Stromal cell of bone marrow (primary cell): ENCODE data around the gene GALP.
"Not testable (repeated sequence)": the region's sequence is repeated elsewhere in the genome, so short reads cannot be mapped to it uniquely, and the experiment has no call there.

Source experiments
- DNase-seq: peaks from one replicate; pipeline ENCODE4 v3.0.0-alpha.2; 2012; ENCODE audit warnings: low read depth

Gene GALP

DNA sequence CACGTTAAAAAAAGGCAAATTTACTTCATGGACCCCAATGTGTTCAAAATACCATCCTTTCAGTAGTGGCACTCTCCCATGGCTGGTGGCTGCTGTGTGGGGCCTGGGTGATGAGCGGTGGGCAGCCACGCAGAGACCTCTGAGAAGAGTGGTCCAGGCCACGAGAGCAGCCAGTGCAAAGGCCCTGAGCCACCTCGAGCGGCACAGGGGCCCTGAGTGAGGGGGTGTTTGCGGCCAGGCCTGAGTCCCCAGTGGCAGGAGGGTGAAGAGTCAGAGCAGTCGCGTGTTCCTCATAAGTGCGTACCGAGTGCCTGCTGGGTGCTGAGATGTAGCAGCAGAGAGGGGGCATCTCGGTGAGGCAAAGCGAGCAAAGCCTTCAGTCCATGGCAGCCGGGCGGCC, 27.7 kb upstream of the GALP start:
- DNase-seq, result no peak

DNA sequence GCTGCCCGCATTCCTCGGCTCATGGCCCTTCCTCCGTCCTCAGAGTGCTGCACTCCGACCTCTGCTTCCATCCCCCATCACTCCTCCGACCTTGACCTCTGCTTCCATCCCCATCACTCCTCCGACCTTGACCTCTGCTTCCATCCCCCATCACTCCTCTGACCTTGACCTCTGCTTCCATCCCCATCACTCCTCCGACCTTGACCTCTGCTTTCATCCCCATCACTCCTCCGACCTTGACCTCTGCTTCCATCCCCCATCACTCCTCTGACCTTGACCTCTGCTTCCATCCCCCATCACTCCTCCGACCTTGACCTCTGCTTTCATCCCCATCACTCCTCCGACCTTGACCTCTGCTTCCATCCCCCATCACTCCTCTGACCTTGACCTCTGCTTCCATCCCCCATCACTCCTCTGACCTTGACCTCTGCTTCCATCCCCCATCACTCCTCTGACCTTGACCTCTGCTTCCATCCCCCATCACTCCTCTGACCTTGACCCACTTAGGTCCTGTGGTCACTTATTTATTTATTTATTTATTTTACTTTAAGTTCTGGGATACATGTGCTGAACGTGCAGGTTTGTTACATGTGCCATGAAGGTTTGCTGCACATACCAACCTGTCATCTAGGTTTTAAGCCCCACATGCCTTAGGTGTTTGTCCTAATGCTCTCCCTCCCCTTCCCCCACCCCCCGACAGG, 26.7 kb upstream of the GALP start:
- not testable (repeated sequence) for DNase-seq

DNA sequence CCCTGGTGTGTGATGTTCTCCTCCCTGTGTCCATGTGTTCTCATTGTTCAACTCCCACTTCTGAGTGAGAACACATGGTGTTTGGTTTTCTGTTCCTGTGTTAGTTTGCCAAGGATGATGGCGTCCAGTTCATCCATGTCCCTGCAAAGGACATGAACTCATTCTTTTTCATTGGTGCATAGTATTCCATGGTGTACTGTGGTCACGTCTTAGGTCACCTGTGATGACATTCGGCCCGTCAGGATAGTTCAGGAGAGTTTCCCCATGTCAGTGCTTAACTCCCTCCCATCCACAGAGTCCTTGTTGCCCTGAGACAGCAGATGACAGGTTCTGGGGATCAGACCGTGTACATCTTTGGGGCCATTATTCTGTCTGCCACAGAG, 26.2 kb upstream of the GALP start:
- no peak for DNase-seq

DNA sequence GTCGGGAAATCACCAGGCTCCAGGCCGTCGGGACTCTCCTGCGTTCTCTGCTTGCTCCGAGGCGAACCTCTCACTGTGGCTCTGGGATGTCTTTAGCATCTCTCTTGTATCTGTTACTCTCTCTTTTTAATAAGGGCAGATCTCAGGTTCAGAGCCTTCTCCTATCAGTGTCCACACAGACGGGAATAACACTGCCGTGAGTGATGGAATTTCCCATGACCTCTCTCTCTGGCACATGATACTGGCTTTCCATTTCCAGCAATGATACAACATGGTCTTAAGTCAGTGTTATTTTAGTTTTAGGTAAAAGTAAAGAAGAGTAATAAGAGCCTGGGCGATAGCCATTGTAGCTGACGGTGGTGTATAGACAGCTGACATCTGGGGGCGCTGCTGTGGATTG, 25.4 kb upstream of the GALP start:
- no peak for DNase-seq

DNA sequence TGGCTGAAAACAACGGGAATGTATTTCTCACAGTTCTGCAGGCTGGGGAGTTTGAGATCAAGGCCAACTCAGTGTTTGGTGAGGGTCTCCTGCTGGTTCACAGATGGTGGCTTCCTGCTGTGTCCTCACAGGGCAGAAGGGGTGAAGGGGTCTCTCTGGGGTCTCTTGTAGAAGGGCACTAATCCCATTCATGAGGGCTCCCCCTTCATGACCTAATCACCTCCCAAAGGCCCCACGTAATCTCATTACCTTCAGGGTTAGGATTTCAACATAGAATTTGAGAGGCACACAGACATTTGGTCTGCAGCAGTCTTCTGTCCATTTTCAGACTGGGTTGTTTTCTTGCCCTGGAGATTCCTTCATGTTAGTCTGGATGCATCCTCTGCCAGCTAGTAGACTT, 23.2 kb upstream of the GALP start:
- no peak for DNase-seq

DNA sequence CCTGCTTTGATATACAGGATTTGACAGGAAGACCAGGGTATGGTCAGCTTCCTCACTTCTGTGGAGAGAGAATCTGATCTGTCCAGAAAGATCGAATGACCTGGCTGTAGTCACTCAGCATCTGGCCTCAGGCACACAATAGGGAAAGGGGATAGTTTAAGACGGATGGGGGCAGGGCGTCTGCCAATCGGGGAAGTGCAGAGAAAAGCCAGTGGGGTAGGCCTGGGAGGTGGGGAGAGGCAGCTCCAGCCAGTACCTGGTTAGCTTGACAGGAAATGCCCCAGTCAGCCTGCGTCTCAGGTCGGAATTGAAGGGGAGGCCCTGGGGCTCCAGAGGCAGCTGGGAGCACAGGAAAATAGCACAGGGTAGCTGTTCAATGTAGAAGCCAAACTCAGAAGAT, 22.3 kb upstream of the GALP start:
- DNase-seq, result no peak

DNA sequence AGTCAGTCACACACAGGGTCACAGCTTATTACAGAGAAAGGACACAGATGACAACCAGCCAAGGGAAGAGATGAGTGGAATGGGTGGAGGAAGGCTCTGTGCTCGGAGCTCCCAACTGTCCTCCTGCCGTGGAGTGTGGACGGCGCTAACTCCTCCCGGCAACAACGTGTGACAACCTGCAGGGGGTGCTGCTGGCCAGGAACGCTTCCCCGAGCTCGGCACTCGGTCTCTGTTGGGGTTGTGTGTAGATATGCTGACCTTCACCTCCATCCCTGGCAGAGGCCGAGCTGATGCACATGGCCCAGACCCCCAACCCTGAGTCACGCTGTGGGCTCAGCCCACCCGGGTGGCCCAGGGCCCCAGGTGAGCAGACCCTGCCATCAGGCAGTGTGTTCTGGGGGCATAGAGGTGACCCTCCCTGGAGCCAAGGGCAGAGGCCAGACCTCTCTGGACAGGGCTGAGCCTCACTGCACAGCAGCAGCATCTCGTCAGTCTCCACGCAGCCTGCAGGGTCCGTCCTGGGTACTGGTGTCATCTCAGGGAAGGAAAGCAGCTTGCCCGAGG, 20.6 kb upstream of the GALP start:
- DNase-seq, result no peak

DNA sequence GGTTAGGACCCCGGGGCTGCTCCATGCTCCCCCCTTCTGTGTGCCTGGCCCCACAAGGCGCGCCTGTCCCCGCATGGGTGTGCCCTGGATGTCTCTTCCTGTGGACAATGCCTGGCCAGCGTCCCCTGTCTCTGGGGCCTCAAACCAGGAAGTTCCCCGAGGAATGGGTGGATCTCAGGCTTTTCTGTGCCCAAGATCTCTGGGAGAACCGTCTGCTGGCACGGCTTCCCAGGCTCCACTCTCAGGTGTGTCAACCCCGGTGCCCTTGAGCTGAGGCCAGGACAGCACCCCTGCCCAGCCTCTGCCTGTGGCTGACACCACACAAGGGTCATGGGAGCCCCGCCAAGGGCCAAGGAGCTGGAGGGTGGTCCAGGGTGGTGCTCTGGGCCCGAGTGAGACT, 19.0 kb upstream of the GALP start:
- no peak for DNase-seq

DNA sequence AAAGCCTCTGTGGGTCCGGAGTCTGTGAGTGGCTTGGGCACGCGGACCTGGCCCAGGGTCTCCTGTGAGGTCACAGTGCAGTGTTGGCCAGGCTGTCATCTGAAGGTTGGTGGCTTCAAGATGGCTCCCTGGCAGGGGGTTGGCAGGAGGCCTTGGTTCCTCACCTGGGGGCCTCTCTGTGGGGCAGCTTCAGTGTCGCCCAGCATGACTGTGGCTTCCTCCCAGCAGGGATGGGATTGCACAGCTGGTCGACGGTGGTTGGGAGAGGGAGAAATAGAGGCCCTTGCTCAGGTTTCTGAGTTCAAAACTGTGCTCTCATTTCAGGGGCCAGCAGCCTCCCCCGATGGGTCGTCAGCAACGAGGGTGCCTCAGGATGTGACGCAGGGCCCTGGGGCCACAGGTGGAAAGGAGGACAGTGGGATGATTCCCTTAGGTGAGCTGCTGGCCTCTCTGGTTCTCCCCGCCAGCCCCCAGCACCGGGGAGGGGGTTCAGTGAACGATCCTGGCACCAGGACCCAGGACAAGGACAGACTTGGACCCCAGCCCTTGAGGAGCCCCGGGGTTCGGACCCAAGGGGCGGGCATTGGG, 17.5 kb upstream of the GALP start:
- no peak for DNase-seq

DNA sequence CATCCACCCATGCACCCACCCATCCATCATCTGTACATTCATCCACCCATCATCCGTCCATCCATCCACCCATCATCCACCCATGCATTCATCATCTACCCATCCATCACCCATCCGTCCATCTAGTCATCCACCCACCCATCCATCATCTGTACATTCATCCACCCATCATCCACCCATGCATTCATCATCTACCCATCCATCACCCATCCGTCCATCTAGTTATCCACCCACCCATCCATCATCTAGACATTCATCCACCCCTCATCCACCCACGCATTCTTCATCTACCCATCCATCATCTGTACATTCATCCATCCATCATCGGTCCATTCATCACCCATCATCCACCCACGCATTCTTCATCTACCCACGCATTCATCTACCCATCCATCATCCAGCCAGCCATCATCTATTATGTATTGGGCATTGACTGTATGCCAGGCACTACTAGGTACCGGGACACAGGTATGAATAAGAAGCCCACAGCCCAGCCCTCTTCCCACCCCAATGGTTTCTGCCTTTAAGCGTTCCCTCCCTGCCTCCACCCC, 16.7 kb upstream of the GALP start:
- no peak for DNase-seq

DNA sequence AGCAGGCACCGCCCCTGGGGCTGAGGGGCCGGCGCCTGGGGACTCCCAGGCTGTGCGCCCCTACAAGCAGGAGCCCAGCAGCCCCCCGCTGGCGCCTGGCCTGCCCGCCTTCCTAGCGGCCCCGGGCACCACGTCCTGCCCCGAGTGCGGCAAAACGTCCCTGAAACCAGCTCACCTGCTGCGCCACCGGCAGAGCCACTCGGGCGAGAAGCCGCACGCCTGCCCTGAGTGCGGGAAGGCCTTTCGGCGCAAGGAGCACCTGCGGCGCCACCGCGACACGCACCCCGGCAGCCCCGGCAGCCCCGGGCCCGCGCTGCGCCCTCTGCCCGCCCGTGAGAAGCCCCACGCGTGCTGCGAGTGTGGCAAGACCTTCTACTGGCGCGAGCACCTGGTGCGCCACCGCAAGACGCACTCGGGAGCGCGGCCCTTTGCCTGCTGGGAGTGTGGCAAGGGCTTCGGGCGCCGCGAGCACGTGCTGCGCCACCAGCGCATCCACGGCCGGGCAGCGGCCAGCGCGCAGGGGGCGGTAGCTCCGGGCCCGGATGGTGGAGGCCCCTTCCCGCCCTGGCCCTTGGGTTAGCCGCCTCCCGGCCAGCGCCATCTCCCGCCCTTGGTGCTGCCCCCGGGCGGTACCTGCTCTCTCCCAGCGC, 16.1 kb upstream of the GALP start:
- DNase-seq, result no peak

DNA sequence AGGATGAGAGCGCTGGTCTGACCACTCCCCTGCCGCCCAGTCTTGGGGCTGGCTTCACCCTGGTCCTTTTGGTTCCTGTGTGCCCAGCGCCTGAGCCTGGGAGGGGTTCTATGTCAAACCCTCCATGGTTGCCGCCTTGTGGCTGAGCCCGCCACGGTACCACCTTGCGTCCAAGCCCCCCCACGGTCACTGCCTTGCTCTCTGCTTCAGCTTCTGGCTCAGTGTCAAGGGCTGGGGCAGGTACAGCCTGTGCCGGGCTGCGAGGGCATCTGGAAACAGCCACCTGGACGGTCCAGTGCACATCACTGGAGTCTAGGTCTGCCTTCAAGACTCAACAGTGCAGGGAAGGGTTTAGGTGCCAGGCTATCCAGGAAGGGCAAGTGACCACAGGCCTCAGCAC, 14.3 kb upstream of the GALP start:
- DNase-seq, result no peak

DNA sequence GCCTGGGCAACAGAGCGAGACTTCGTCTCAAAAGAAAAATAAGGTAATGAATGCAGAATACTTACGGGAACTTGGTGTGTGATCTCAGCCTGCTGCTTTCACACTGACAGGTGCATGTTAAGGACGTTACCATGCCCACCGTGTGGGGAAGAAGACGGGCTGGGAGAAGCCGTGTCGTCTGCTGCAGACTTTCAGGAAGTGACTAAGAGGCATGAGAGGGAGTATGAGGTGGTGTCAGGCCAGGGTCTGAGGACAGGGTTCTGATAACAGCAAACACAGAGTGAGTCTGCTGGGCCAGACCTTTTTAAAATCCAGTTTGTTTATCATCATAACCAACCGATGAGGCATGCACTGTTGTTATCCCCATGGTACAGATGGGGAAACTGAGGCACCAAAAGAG, 13.6 kb upstream of the GALP start:
- no peak for DNase-seq

DNA sequence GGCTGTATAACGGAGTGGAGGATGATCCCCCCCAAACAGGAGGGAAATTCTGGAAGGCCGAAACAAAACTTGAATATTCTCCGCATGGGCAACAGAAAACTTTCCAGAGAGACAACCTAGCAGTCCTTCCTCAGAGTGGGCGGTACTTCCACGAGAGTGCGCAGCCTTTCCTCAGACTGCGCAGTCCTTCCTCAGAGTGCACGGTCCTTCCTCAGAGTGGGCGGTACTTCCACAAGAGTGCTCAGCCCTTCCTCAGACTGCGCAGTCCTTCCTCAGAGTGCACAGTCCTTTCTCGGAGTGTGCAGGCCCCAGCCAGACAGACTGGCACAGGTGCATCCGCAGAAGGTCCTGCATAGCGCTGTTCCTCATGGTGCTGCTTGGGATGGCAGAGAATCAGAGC, 12.7 kb upstream of the GALP start:
- no peak for DNase-seq

DNA sequence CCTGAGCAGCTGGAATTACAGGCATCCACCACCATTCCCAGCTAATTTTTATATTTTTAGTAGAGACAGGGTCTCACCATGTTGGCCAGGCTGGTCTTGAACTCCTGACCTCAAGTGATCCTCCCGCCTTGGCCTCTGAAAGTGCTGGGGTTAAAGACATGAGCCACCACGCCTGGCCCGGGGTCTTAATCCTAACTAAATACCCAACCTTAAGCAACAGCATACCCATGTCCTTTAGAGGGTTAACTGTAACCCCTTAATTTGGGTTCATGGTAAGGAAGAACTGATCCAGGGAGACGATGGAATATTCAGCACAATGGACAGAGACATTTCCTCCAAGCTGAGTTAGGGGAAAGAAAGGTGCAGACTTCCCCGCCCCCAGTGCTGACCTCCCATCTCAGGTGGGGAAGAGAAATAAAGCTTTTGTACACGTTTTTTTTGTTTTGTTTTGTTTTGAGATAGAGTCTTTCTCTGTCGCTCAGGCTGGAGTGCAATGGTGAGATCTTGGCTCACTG, 8.7 kb upstream of the GALP start:
- DNase-seq, result no peak

DNA sequence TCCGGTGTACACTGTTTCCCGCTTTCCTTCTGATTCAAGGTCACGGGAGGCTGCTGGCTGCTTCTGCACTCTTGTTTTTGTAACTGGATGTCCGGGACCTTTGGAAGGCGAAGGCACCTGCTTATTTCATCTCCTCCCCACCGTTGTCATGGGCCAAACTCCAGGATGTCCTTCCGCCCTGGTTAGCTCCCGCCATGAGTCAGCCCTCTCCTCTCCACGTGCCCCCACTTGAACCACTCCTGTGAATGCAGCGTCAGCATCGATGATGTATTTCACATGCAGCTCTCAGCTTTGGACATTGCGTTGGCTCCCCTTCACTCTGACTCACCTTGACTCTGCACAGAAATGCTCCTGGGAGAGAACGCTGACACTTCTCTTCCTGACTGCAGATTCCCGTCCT, 5.5 kb upstream of the GALP start:
- DNase-seq, result peak; percentile 7

DNA sequence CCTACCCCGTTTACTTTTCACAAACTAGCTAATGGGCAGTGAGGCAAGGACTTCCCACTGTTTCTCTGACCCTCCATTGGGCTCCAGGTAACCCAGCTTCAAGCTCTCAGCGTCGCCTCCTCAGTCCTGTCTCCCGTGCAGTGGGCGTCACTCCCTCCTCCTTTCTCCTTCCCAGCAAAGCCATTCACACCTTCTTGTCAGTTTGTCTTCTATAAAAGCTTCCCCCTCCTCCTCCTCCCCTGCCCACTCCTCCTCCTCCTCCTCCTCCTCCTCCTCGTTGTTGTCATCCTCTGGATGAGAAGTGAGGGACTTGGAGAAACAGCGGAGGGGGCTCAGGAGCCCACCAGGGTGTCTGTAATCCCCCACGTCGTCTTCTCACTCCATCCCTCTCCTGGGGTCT, 1.7 kb upstream of the GALP start:
- DNase-seq, result no peak

DNA sequence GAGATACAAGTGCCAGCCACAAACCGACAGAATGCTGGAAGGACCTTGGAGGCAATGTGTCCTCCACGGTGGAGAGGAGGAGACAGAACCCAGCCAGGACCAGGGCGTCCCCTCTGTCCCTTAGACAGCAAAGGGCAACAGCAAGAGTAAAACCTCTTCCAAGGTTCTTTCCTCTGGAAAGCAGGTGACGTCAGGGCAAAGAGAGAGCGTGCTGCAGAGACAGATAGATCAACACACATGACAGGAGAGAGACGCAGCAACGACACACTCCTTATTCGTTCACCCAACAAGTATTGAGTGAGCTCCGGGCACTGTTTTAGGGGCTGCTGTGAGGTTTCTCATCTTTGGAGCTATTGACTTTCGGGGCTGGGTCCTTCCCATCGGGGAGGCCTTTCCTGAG, 1.3 kb upstream of the GALP start:
- no peak for DNase-seq

DNA sequence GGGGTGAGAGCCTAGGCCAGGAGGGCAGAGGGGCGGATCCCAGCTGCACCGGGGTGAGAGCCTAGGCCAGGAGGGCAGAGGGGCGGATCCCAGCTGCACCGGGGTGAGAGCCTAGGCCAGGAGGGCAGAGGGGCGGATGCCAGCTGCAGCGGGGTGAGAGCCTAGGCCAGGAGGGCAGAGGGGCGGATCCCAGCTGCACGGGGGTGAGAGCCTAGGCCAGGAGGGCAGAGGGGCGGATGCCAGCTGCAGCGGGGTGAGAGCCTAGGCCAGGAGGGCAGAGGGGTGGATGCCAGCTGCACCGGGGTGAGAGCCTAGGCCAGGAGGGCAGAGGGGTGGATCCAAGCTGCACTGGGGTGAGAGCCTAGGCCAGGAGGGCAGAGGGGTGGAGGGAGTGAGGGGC, 502 bp downstream of the GALP start:
- not testable (repeated sequence) for DNase-seq

DNA sequence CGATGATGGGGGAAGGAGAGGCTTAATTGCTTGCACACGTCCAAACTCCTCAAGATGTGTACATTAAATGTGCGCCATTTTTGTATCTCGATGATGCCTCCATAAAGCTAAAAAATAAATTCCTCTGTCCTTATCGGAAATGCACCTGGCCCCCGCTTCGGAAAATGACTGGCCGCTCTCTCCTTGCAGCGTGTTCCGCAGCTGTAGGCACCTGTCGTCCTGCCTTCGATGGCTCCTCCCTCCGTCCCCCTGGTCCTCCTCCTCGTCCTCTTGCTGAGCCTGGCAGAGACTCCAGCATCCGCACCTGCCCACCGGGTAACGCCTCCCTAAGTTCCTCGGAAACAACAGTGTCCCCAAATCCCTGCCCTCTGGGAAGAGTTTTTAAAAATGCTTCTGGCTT, 1.1 kb downstream of the GALP start:
- DNase-seq, result no peak

DNA sequence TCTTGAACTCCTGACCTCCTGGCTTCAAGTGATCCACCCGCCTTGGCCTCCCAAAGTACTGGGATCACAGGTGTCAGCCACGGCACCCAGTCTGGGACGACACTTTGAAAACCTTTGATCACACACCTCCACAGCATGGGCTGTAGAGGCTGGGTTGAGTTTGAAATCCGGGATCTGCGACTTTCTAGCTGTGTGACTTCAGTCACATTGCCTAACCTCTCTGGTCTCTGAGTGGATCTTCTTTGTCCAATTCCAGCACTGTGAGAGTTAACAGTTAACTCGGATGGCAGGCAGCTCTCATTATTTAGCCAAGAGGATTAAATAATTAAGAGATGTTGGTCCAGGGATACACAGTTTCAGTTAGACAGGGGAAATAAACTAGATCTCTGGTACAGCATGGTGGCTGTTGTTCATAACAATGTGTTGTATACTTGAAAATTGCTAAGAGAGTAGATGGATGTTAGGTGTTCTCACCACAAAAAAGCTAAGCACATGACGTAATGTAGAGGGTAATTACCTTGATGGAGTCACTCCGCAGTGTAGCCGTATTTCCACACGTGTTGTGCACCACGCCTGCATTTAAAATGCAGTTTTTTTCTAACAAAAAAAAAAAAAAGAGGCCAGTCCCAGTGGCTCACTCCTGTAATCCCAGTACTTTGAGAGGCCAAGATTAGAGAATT, 1.9 kb downstream of the GALP start:
- no peak for DNase-seq

DNA sequence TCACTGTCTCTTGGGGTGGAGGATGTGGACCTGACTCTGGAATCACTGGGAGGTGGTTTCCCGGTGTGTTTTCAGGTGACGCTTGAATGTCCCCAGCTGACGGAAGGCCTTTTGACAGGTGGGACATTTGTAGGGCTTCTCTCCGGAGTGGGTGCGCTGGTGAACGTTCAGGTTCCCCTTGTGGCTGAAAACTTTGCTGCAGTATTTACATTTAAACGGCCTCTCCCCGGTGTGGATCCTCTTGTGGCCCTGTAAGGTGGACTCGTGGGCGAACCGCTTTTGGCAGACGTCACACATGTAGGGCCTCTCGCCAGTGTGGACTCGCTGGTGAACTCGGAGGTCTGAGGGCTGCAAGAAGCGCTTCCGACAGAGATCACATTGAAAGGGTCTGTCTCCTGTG, 14.0 kb downstream of the GALP start:
- DNase-seq, result no peak
